Calu3 (cell line): ENCODE measurements around the gene UBAC1. TPM values are rescaled to one million over a fixed set of nuclear protein-coding genes. Genes with fewer than 3 reads are reported as not detected.

Experiments
- BruUV-seq: library from RNA; stranded (reverse); fragments of 400-500 nt; replicated peaks from 2 replicates; lab custom pipeline; 2021; lab: Mats Ljungman, UMichigan
- CTCF ChIA-PET: fragments of 300-600 bp; sonication (Branson Sonifier 250); formaldehyde crosslinking; loops from one replicate; lab custom pipeline; 2022; ENCODE audit warnings: antibody characterized with exemption; lab: Charles Lee
- DNase-seq: peaks from one replicate; pipeline ENCODE4 v3.0.0; 2022
- H3K27ac Mint-ChIP-seq: one replicate; pipeline ENCODE4 v1.8.0; 2022; ENCODE audit warnings: mixed read lengths; ENCODE audit not compliant: unreplicated experiment
- H3K27me3 Mint-ChIP-seq: one replicate; pipeline ENCODE4 v1.8.0; 2022; ENCODE audit warnings: mixed read lengths; ENCODE audit not compliant: unreplicated experiment
- H3K36me3 Mint-ChIP-seq: one replicate; pipeline ENCODE4 v1.8.0; 2022; ENCODE audit warnings: mild to moderate bottlenecking, moderate library complexity, mixed read lengths; ENCODE audit not compliant: insufficient read depth, unreplicated experiment
- H3K4me1 Mint-ChIP-seq: one replicate; pipeline ENCODE4 v1.8.0; 2022; ENCODE audit warnings: mild to moderate bottlenecking, low read depth, mixed read lengths; ENCODE audit not compliant: unreplicated experiment
- H3K4me3 Mint-ChIP-seq: one replicate; pipeline ENCODE4 v1.8.0; 2022; ENCODE audit warnings: mild to moderate bottlenecking, low read depth, moderate library complexity, mixed read lengths; ENCODE audit not compliant: unreplicated experiment
- H3K9me3 Mint-ChIP-seq: one replicate; pipeline ENCODE4 v1.8.0; 2022; ENCODE audit warnings: low read depth, mixed read lengths; ENCODE audit not compliant: unreplicated experiment
- CTCF ChIP-seq: fragments of 200-600 bp; IDR thresholded peaks from one replicate; pipeline ENCODE4 v1.8.0; 2022; ENCODE audit warnings: antibody characterized with exemption; ENCODE audit not compliant: unreplicated experiment
- intact Hi-C: fragments of 100-400 bp; cut with micrococcal nuclease; formaldehyde crosslinking; loops from one replicate; pipeline ENCODE4 v1.10.0; 2022; ENCODE audit not compliant: unreplicated experiment
- total RNA-seq: library from RNA; stranded (reverse); gene quantifications from 2 replicates; pipeline ENCODE4 v1.2.3, GENCODE V29; 2022

UBAC1 gene
- total RNA-seq, 1 experiment from 2014 or later, result 19.5 TPM

- Mint-ChIP-seq H3K27ac (no peak overlapping the region), H3K36me3 (peaks cover 31% of the 10 kb centered on the region), H3K9me3 (peaks cover 7% of the 10 kb centered on the region), H3K4me1 (peaks cover 9% of the 10 kb centered on the region), H3K4me3 (no peak overlapping the region), H3K27me3 (no peaks in the 10 kb centered on the region)
- DNase-seq, result no peak
- CTCF ChIA-PET, result no interaction called here
- intact Hi-C loops, result no loop called here
- BruUV-seq, result no TSS peak
- no peak for TF ChIP-seq CTCF
Measured at GRCh38 chr9:135902655-135903357, 58.4 kb downstream of the UBAC1 start.

GRCh38 chr9:135901826-135902225 is 59.3 kb downstream of the UBAC1 start:
- H3K4me3 Mint-ChIP-seq, result no peak overlapping the region
- intact Hi-C loops, result no loop called here
- peaks cover 30% of the 10 kb centered on the region for H3K36me3 Mint-ChIP-seq
- no peak for DNase-seq
- no peak overlapping the region for H3K27ac Mint-ChIP-seq
- CTCF ChIA-PET, result no interaction called here
- no peak for TF ChIP-seq CTCF
- H3K27me3 Mint-ChIP-seq, result no peaks in the 10 kb centered on the region
- peaks cover 7% of the 10 kb centered on the region for H3K9me3 Mint-ChIP-seq
- H3K4me1 Mint-ChIP-seq, result peaks cover 9% of the 10 kb centered on the region
- no TSS peak for BruUV-seq

- H3K9me3 Mint-ChIP-seq, result peaks cover 7% of the 10 kb centered on the region
- no peak overlapping the region for H3K4me3 Mint-ChIP-seq
- peaks cover 9% of the 10 kb centered on the region for H3K4me1 Mint-ChIP-seq
- no peaks in the 10 kb centered on the region for H3K27me3 Mint-ChIP-seq
- peaks cover 27% of the 10 kb centered on the region for H3K36me3 Mint-ChIP-seq
- DNase-seq, result no peak
- no peak overlapping the region for H3K27ac Mint-ChIP-seq
- intact Hi-C loops, result no loop called here
- no peak for TF ChIP-seq CTCF
- CTCF ChIA-PET, result no interaction called here
- BruUV-seq, result no TSS peak
Measured at GRCh38 chr9:135901031-135901758, 60.0 kb downstream of the UBAC1 start.

- Mint-ChIP-seq H3K4me1 (no peaks in the 10 kb centered on the region), H3K9me3 (peaks cover 14% of the 10 kb centered on the region), H3K4me3 (no peak overlapping the region), H3K27me3 (no peaks in the 10 kb centered on the region), H3K36me3 (peaks cover 7% of the 10 kb centered on the region), H3K27ac (no peak overlapping the region)
- no peak for TF ChIP-seq CTCF
- no peak for DNase-seq
- intact Hi-C loops, result no loop called here
- no TSS peak for BruUV-seq
- CTCF ChIA-PET, result interaction anchor here (0.6 kb wide), 1 partner anchor 530 kb away, joined by 6 read pairs; no protein-coding TSS in a partner anchor
Measured at GRCh38 chr9:135898634-135899407, 62.4 kb downstream of the UBAC1 start.
